Prostate gland (tissue), 2 donors: Measurements from ENCODE around the gene CCDC78.

Experiments used
- CTCF ChIP-seq, 4 experiments: fragments of 200-600 bp in 2 of 4; fragments of 450-650 bp in 2 of 4; sonication (generic) in 2 of 4; IDR thresholded peaks; 1 replicate in 3 of 4; 2 replicates in 1 of 4; pipeline ENCODE4 v1.5.1; 2016 to 2019; ENCODE audit warnings: antibody characterized with exemption in 4 of 4, mild to moderate bottlenecking in 2 of 4, moderate library complexity in 2 of 4
- POLR2A ChIP-seq: fragments of 450-650 bp; IDR thresholded peaks from one replicate; pipeline ENCODE4 v1.6.1; 2016; ENCODE audit warnings: antibody characterized with exemption, mild to moderate bottlenecking
- POLR2AphosphoS5 ChIP-seq: sonication (generic); formaldehyde crosslinking; IDR thresholded peaks from one replicate; pipeline ENCODE4 v1.6.1; 2017; ENCODE audit warnings: antibody characterized with exemption

GRCh38 chr16:674214-674881 is 51.9 kb downstream of the CCDC78 start:
- TF ChIP-seq CTCF (IDR thresholded peaks at IDR 0.05) (no peak), POLR2AphosphoS5 (no peak), POLR2A (no peak)
